Mesodermal cell (in vitro differentiated cells): Measurements from ENCODE around the gene TXNRD3. TPM values are rescaled to one million over a fixed set of nuclear protein-coding genes. Genes with fewer than 3 reads are reported as not detected.

Experiments used
- H3K27ac ChIP-seq: 2 replicates; pipeline ENCODE4 v1.7.0; 2013; ENCODE audit warnings: mild to moderate bottlenecking, low read depth, low read length, moderate library complexity; ENCODE audit not compliant: severe bottlenecking
- H3K36me3 ChIP-seq: 2 replicates; pipeline ENCODE4 v1.7.1; 2013; ENCODE audit warnings: mild to moderate bottlenecking, low read length, moderate library complexity; ENCODE audit not compliant: control insufficient read depth, insufficient read depth
- H3K4me1 ChIP-seq: one replicate; pipeline ENCODE4 v1.7.1; 2013; ENCODE audit warnings: mild to moderate bottlenecking, low read length; ENCODE audit not compliant: insufficient read depth, control insufficient read depth, poor library complexity, severe bottlenecking
- H3K4me3 ChIP-seq: 2 replicates; pipeline ENCODE4 v1.7.0; 2013; ENCODE audit warnings: low read length, control low read depth, mild to moderate bottlenecking; ENCODE audit not compliant: insufficient read depth, poor library complexity, severe bottlenecking; ENCODE audit errors: extremely low read depth
- H3K9me3 ChIP-seq: 2 replicates; pipeline ENCODE4 v1.7.1; 2013; ENCODE audit warnings: mild to moderate bottlenecking, low read length, moderate library complexity; ENCODE audit not compliant: control insufficient read depth
- WGBS, 2 experiments: methylation state at CpG; one replicate each; pipeline ENCODE4 v1.1.5; 2013; ENCODE audit warnings: missing lambda C conversion rate in 2 of 2; ENCODE audit not compliant: insufficient coverage in 2 of 2; 5-methylcytosine and 5-hydroxymethylcytosine counted together
- polyA plus RNA-seq, 2 experiments: library from polyadenylated mRNA; stranded (reverse); fragments of 50-300 nt; gene quantifications; one replicate each; pipeline ENCODE4 v1.2.3, GENCODE V29; 2013

Gene TXNRD3
- polyA plus RNA-seq (2013, experiment 1 of 2): 9.8 TPM
- polyA plus RNA-seq (2013, experiment 2 of 2): 9.6 TPM

DNA sequence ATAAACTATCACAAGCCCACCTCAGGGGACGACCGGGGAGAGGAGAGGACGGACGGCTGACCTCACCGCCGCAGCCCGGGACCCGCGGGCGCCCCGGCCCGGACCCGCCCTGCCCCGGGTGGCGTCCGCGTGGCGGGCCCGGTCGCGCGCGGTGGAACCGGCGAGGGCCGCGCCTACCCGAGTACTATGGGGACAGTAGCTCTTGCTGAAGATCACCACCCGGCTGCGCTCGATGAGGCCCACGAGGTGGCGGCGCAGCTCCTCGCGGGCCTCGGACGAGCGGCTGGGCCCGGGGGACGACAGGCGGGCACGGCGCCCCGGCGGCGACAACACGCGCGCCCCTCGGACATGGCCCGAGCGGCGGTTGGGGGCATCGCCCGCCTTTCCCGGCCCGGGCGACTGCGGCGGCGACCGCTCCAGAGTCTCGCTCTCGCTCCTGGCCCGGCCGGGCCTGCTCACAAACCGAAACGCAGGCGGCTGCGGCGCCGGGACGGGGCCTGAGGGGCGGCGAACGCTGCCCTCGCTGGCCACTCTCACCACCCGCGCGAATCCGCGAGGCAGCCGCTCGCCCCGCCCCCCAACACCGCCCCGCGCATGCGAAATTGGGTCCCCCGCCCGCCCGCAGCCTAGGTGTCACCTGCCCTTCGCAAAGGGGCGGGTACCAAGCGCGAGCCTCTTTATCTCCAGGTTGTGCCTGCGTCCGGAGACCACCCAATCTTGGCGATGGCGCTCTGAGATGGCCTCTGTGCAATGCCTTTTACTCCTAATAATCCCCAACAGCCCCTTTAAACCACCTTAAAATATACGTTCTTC is at the start of gene TXNRD3:
Gene TXNRD3, minus strand, starts transcription at position 554 of the 813 bp plus-strand sequence.
- no peak within 1 kb of the TSS for H3K27ac ChIP-seq
- peak within 1 kb of the TSS; percentile 47 for H3K4me3 ChIP-seq
- H3K4me1 ChIP-seq: no peaks in the 10 kb centered on the region
- no peaks in the 10 kb centered on the region for H3K36me3 ChIP-seq
- WGBS, 2 experiments: 0% methylated on average over 38 to 76 of the region's 102 CpGs
- H3K9me3 ChIP-seq: no peaks in the 10 kb centered on the region

GRCh38 chr3:126703512-126704493 is 48.9 kb upstream of the TXNRD3 start, which contains the start of gene CHCHD6:
TSS of gene CHCHD6 (plus strand) at chr3:126704240. CDS start at chr3:126704313, 73 bp downstream.
- peaks cover 3% of the 10 kb centered on the region for H3K4me1 ChIP-seq
- WGBS, 2 experiments: 6 to 7% methylated on average over 50 to 54 of the region's 69 CpGs
- no peak within 1 kb of the TSS for H3K27ac ChIP-seq
- H3K9me3 ChIP-seq: no peaks in the 10 kb centered on the region
- peak within 1 kb of the TSS; percentile 90 for H3K4me3 ChIP-seq
- H3K36me3 ChIP-seq: peaks cover 4% of the 10 kb centered on the region

- H3K9me3 ChIP-seq: no peaks in the 10 kb centered on the region
- WGBS, 2 experiments: 82 to 87% methylated on average over 3 to 4 of the region's 7 CpGs
- H3K27ac ChIP-seq: no peak overlapping the region
Measured at GRCh38 chr3:126699011-126699410, 44.1 kb upstream of the TXNRD3 start.

GRCh38 chr3:126696701-126697267 is 41.9 kb upstream of the TXNRD3 start:
- Histone ChIP-seq H3K9me3 (no peaks in the 10 kb centered on the region), H3K36me3 (no peaks in the 10 kb centered on the region), H3K4me1 (no peaks in the 10 kb centered on the region), H3K4me3 (no peak overlapping the region), H3K27ac (no peak overlapping the region)
- 84 to 95% methylated on average over 5 of the region's 5 CpGs for WGBS, 2 experiments

More at GRCh38 chr3:126699011-126699410, 44.1 kb upstream of the TXNRD3 start:
- Histone ChIP-seq H3K4me3 (no peak overlapping the region), H3K4me1 (no peaks in the 10 kb centered on the region), H3K36me3 (no peaks in the 10 kb centered on the region)

- Histone ChIP-seq H3K9me3 (no peaks in the 10 kb centered on the region), H3K4me1 (no peaks in the 10 kb centered on the region), H3K36me3 (no peaks in the 10 kb centered on the region), H3K27ac (no peak overlapping the region), H3K4me3 (no peak overlapping the region)
- WGBS, 2 experiments: 100% methylated on average over 2 of the region's 3 CpGs; no CpG with 5 or more reads in 1 of the 2 experiments
Measured at GRCh38 chr3:126693921-126694320, 39.0 kb upstream of the TXNRD3 start.

GRCh38 chr3:126692858-126693257 is 37.9 kb upstream of the TXNRD3 start:
- Histone ChIP-seq H3K4me3 (no peak overlapping the region), H3K27ac (no peak overlapping the region), H3K4me1 (no peaks in the 10 kb centered on the region), H3K36me3 (no peaks in the 10 kb centered on the region), H3K9me3 (no peaks in the 10 kb centered on the region)
- 89% methylated on average over 3 of the region's 5 CpGs; no CpG with 5 or more reads in 1 of the 2 experiments for WGBS, 2 experiments

GRCh38 chr3:126691765-126692164 is 36.8 kb upstream of the TXNRD3 start:
- Histone ChIP-seq H3K9me3 (no peaks in the 10 kb centered on the region), H3K4me1 (no peaks in the 10 kb centered on the region), H3K27ac (no peak overlapping the region), H3K36me3 (no peaks in the 10 kb centered on the region), H3K4me3 (no peak overlapping the region)
- 33 to 100% methylated on average over 1 of the region's 4 CpGs for WGBS, 2 experiments

DNA sequence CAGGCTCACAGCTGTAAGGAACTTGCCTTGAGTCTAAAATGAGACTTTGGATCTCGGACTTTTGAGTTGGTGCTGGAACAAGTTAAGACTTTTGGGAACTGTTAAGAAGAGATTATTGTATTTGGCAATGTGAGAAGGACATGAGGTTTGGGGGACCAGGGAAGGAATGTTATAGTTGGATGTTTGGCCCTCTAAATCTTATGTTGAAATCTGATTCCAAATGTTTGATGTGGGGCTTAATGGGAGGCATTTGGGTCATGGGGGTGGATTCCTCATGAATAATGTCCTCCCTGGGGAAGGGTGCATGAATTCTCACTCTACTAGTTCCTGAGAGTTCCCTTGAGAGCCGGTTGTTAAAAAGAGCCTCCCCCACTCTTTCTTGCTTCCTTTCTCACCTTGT is 30.6 kb upstream of the TXNRD3 start:
- H3K27ac ChIP-seq: no peak overlapping the region
- 91 to 100% methylated on average over 2 of the region's 2 CpGs for WGBS, 2 experiments
- no peaks in the 10 kb centered on the region for H3K9me3 ChIP-seq
- no peaks in the 10 kb centered on the region for H3K36me3 ChIP-seq
- H3K4me3 ChIP-seq: no peak overlapping the region
- H3K4me1 ChIP-seq: no peaks in the 10 kb centered on the region

DNA sequence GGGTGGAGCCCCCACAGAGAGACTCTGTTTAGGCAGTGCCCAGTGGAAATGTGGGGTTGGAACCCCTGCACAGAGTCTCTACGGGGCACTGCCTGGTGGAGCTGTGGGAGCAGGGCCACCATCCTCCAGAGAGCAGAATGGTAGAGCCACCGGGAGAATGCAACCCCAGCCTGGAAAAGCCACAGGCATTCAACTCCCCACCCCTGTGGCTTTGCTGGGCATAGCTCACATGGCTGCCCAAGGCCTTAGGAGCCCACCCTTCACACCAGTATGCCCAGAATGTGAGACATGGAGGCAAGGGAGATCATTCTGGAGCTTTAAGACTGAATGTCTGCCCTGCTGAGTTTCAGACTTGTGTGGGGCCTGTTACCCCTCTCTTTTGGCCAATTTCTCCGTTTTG is 30.1 kb upstream of the TXNRD3 start:
- no peak overlapping the region for H3K27ac ChIP-seq
- WGBS, 2 experiments: 90 to 95% methylated on average over 2 to 3 of the region's 3 CpGs
- no peaks in the 10 kb centered on the region for H3K9me3 ChIP-seq
- H3K4me3 ChIP-seq: no peak overlapping the region
- no peaks in the 10 kb centered on the region for H3K36me3 ChIP-seq
- no peaks in the 10 kb centered on the region for H3K4me1 ChIP-seq

DNA sequence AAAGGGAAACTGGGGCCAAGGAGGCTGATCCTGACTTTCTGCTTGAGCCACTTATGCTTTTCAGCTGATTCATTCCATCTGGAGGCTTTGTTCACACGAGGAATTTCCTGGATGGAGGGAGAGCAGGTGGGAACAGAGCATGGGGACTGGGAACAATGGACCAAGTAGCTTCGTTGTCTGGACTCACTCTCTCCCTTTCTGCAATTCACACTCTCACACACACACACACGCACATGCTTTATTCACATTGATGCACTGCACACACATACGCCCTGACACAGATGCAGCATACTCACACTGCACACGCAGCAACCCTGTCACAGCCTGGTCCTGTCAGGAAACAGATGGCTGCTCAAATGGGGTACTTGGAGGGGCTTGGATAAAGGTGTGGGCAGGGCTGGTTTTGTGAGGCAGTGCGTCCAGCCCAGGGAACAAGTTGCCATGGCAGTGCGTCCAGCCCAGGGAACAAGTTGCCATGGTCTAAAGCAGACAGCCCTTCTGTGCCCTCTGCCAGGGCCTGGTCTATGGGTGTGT is 29.4 kb upstream of the TXNRD3 start:
- Histone ChIP-seq H3K27ac (no peak overlapping the region), H3K4me3 (no peak overlapping the region), H3K4me1 (no peaks in the 10 kb centered on the region), H3K9me3 (no peaks in the 10 kb centered on the region), H3K36me3 (no peaks in the 10 kb centered on the region)
- 67 to 68% methylated on average over 4 to 5 of the region's 7 CpGs for WGBS, 2 experiments
